Chondrocyte (in vitro differentiated cells): ENCODE results near the gene OSBPL8. TPM values are rescaled to one million over a fixed set of nuclear protein-coding genes. Genes with fewer than 3 reads are reported as not detected.

ENCODE experiments used
- DNase-seq: peaks from one replicate; pipeline ENCODE4 v3.0.0; 2021; ENCODE audit warnings: mixed read lengths, low spot score
- H3K27ac Mint-ChIP-seq: one replicate; pipeline ENCODE4 v1.8.0; 2021; ENCODE audit warnings: mild to moderate bottlenecking, moderate library complexity, mixed read lengths; ENCODE audit not compliant: unreplicated experiment
- H3K27me3 Mint-ChIP-seq: 2 replicates; pipeline ENCODE4 v1.8.0; 2021; ENCODE audit warnings: low read depth, mixed read lengths
- H3K36me3 Mint-ChIP-seq: 2 replicates; pipeline ENCODE4 v1.8.0; 2021; ENCODE audit warnings: low read depth, mixed read lengths
- H3K4me1 Mint-ChIP-seq: 2 replicates; pipeline ENCODE4 v1.8.0; 2021; ENCODE audit warnings: low read depth, mild to moderate bottlenecking, mixed read lengths
- H3K4me3 Mint-ChIP-seq: one replicate; pipeline ENCODE4 v1.8.0; 2021; ENCODE audit warnings: mild to moderate bottlenecking, moderate library complexity, mixed read lengths; ENCODE audit not compliant: unreplicated experiment
- H3K9me3 Mint-ChIP-seq: 2 replicates; pipeline ENCODE4 v1.8.0; 2021; ENCODE audit warnings: low read depth, mixed read lengths
- CTCF ChIP-seq: fragments of 200-600 bp; sonication (generic); IDR thresholded peaks from 2 replicates; pipeline ENCODE4 v1.5.0; 2021; ENCODE audit warnings: antibody characterized with exemption, mild to moderate bottlenecking, moderate library complexity
- total RNA-seq: library from RNA; stranded (reverse); gene quantifications from 3 replicates; pipeline ENCODE4 v1.2.1, GENCODE V29; 2021

The OSBPL8 gene
- total RNA-seq, 1 donor from 2014 or later: 105 TPM

- Mint-ChIP-seq H3K27me3 (no peaks in the 10 kb centered on the region), H3K4me3 (no peak overlapping the region), H3K27ac (no peak overlapping the region), H3K4me1 (peaks cover 4% of the 10 kb centered on the region), H3K9me3 (peaks cover 9% of the 10 kb centered on the region), H3K36me3 (peaks cover 4% of the 10 kb centered on the region)
- DNase-seq: no peak
- no peak for TF ChIP-seq CTCF
These were observed 11.7 kb upstream of the OSBPL8 start for GRCh38 chr12:76571256-76571655.

- H3K9me3 Mint-ChIP-seq: peaks cover 5% of the 10 kb centered on the region
- peaks cover 4% of the 10 kb centered on the region for H3K4me1 Mint-ChIP-seq
- no peak overlapping the region for H3K4me3 Mint-ChIP-seq
- H3K36me3 Mint-ChIP-seq: peaks cover 4% of the 10 kb centered on the region
- no peak overlapping the region for H3K27ac Mint-ChIP-seq
- no peaks in the 10 kb centered on the region for H3K27me3 Mint-ChIP-seq
- no peak for TF ChIP-seq CTCF
- no peak for DNase-seq
These were observed 10.4 kb upstream of the OSBPL8 start for GRCh38 chr12:76569685-76570604.

GRCh38 chr12:76568888-76569551, 9.4 kb upstream of the OSBPL8 start:
- Mint-ChIP-seq H3K27me3 (no peaks in the 10 kb centered on the region), H3K27ac (no peak overlapping the region), H3K4me3 (no peak overlapping the region), H3K9me3 (peaks cover under 1% of the 10 kb centered on the region), H3K4me1 (peaks cover 4% of the 10 kb centered on the region), H3K36me3 (no peaks in the 10 kb centered on the region)
- TF ChIP-seq CTCF: no peak
- no peak for DNase-seq

GRCh38 chr12:76568130-76568529, 8.6 kb upstream of the OSBPL8 start:
- Mint-ChIP-seq H3K9me3 (no peaks in the 10 kb centered on the region), H3K4me1 (peaks cover 4% of the 10 kb centered on the region), H3K27ac (no peak overlapping the region), H3K36me3 (no peaks in the 10 kb centered on the region), H3K4me3 (no peak overlapping the region), H3K27me3 (no peaks in the 10 kb centered on the region)
- TF ChIP-seq CTCF: no peak
- DNase-seq: no peak

GRCh38 chr12:76563061-76563460, 3.5 kb upstream of the OSBPL8 start:
- H3K9me3 Mint-ChIP-seq: no peaks in the 10 kb centered on the region
- H3K36me3 Mint-ChIP-seq: no peaks in the 10 kb centered on the region
- no peak overlapping the region for H3K27ac Mint-ChIP-seq
- peaks cover 10% of the 10 kb centered on the region for H3K4me1 Mint-ChIP-seq
- DNase-seq: no peak
- H3K27me3 Mint-ChIP-seq: no peaks in the 10 kb centered on the region
- no peak for TF ChIP-seq CTCF
- no peak overlapping the region for H3K4me3 Mint-ChIP-seq
